ENCODE data around the gene COL5A1.

The COL5A1 gene

GRCh38 chr9:134835987-134836386 lies 194.4 kb downstream of the COL5A1 start:
- Histone ChIP-seq H3K9me3 (ENCODE audit: control insufficient read depth, low read length) (no peaks in the 10 kb centered on the region), H3K9ac (no peak overlapping the region), H3K4me3 (ENCODE audit: low read depth, low read length) (no peak overlapping the region), H3K27ac (no peak overlapping the region), H3K79me2 (no peaks in the 10 kb centered on the region), H3K4me2 (ENCODE audit: low read length) (no peak overlapping the region), H3K36me3 (ENCODE audit: control insufficient read depth, insufficient read depth, low read length) (no peaks in the 10 kb centered on the region), H2AFZ (no peak overlapping the region), H3K4me1 (no peaks in the 10 kb centered on the region), H3K27me3 (ENCODE audit: control insufficient read depth, insufficient read depth, low read length) (no peaks in the 10 kb centered on the region)
- TF ChIP-seq CTCF (IDR thresholded peaks at IDR 0.05): no peak

- H3K9me3 ChIP-seq (ENCODE audit: control insufficient read depth, low read length): no peaks in the 10 kb centered on the region
Observed at GRCh38 chr9:134836406-134836970, 194.9 kb downstream of the COL5A1 start.

GRCh38 chr9:134837529-134837928 lies 195.9 kb downstream of the COL5A1 start:
- Histone ChIP-seq H2AFZ (no peak overlapping the region), H3K9ac (no peak overlapping the region), H3K4me1 (no peaks in the 10 kb centered on the region), H3K4me3 (ENCODE audit: low read depth, low read length) (no peak overlapping the region), H3K9me3 (ENCODE audit: control insufficient read depth, low read length) (no peaks in the 10 kb centered on the region), H3K36me3 (ENCODE audit: control insufficient read depth, insufficient read depth, low read length) (no peaks in the 10 kb centered on the region), H3K4me2 (ENCODE audit: low read length) (no peak overlapping the region), H3K27me3 (ENCODE audit: control insufficient read depth, insufficient read depth, low read length) (no peaks in the 10 kb centered on the region), H3K27ac (no peak overlapping the region), H3K79me2 (no peaks in the 10 kb centered on the region)
- no peak for TF ChIP-seq CTCF (IDR thresholded peaks at IDR 0.05)

More at GRCh38 chr9:134836406-134836970, 194.9 kb downstream of the COL5A1 start:
- H3K27me3 ChIP-seq (ENCODE audit: control insufficient read depth, insufficient read depth, low read length): no peaks in the 10 kb centered on the region
- no peak overlapping the region for H3K9ac ChIP-seq
- H3K4me1 ChIP-seq: no peaks in the 10 kb centered on the region
- no peak overlapping the region for H2AFZ ChIP-seq
- H3K36me3 ChIP-seq (ENCODE audit: control insufficient read depth, insufficient read depth, low read length): no peaks in the 10 kb centered on the region
- H3K4me2 ChIP-seq (ENCODE audit: low read length): no peak overlapping the region
- no peak overlapping the region for H3K4me3 ChIP-seq (ENCODE audit: low read depth, low read length)
- H3K27ac ChIP-seq: no peak overlapping the region
- TF ChIP-seq CTCF (IDR thresholded peaks at IDR 0.05): no peak
- H3K79me2 ChIP-seq: no peaks in the 10 kb centered on the region

- Histone ChIP-seq H3K4me1 (no peaks in the 10 kb centered on the region), H3K4me2 (ENCODE audit: low read length) (no peak overlapping the region), H2AFZ (no peak overlapping the region), H3K27ac (no peak overlapping the region), H3K27me3 (ENCODE audit: control insufficient read depth, insufficient read depth, low read length) (no peaks in the 10 kb centered on the region), H3K79me2 (no peaks in the 10 kb centered on the region), H3K4me3 (ENCODE audit: low read depth, low read length) (no peak overlapping the region), H3K9ac (no peak overlapping the region), H3K9me3 (ENCODE audit: control insufficient read depth, low read length) (no peaks in the 10 kb centered on the region), H3K36me3 (ENCODE audit: control insufficient read depth, insufficient read depth, low read length) (no peaks in the 10 kb centered on the region)
- TF ChIP-seq CTCF (IDR thresholded peaks at IDR 0.05): no peak
Observed at GRCh38 chr9:134838651-134839454, 197.2 kb downstream of the COL5A1 start.
